A549 (cell line): ENCODE results near the gene FLACC1. TPM values are rescaled to one million over a fixed set of nuclear protein-coding genes. Genes with fewer than 3 reads are reported as not detected.

Source experiments
- ATAC-seq, 2 experiments: fragments of 200-7000 bp in 1 of 2; fragments of >200 bp in 1 of 2; cut with Nextera tagmentation in 1 of 2; cut with Tn5 transposase in 1 of 2; 3 replicates each; pipeline versions ENCODE4 v1.8.0 to v1.9.1; 2018 to 2020; ENCODE audit warnings: mild to moderate bottlenecking in 1 of 2, moderate library complexity in 1 of 2
- CTCF ChIA-PET: fragments of 300-600 bp; sonication (Branson Sonifier 250); formaldehyde crosslinking; extraction: SDS; loops from one replicate; lab custom pipeline; 2021; ENCODE audit warnings: antibody characterized with exemption, inconsistent platforms; lab: Yijun Ruan, JAX
- POLR2A ChIA-PET: fragments of 350-600 bp; formaldehyde crosslinking; extraction: SDS; loops from one replicate; lab custom pipeline; 2021; ENCODE audit warnings: antibody characterized with exemption, inconsistent platforms; lab: Yijun Ruan, JAX
- DNase-seq, 2 experiments: peaks; one replicate each; pipeline versions ENCODE4 v3.0.0 to v3.0.0-alpha.2; 2011 to 2016; ENCODE audit warnings: low read depth in 1 of 2, low spot score in 1 of 2
- FAIRE-seq: peaks from 2 replicates; lab custom pipeline; 2011; peaks lifted over from hg19 to GRCh38; lab: Jason Lieb, UNC
- H3K27ac ChIP-seq, 2 experiments: fragments of >200 bp; sonication (Bioruptor Twin); formaldehyde crosslinking; 3 replicates each; pipeline ENCODE4 v1.5.1; 2016 to 2017
- H3K4me1 ChIP-seq: fragments of >200 bp; sonication (Bioruptor Twin); formaldehyde crosslinking; 3 replicates; pipeline ENCODE4 v1.6.1; 2016
- H3K4me2 ChIP-seq: fragments of >200 bp; sonication (Bioruptor Twin); formaldehyde crosslinking; 3 replicates; pipeline ENCODE4 v1.6.1; 2016
- H3K4me3 ChIP-seq: fragments of >200 bp; sonication (Bioruptor Twin); formaldehyde crosslinking; 3 replicates; pipeline ENCODE4 v1.5.1; 2016
- H3K9me3 ChIP-seq: fragments of >200 bp; sonication (Bioruptor Twin); formaldehyde crosslinking; 3 replicates; pipeline ENCODE4 v1.6.1; 2016
- BHLHE40 ChIP-seq: IDR thresholded peaks from 2 replicates; pipeline ENCODE4 v1.6.1; 2012; ENCODE audit warnings: low read depth, low read length, inconsistent platforms
- CEBPB ChIP-seq, 2 experiments: fragments of >200 bp in 1 of 2; sonication (Bioruptor Twin) in 1 of 2; formaldehyde crosslinking in 1 of 2; IDR thresholded peaks; 2 replicates each; pipeline ENCODE4 v1.6.1; 2012 to 2016
- CHD4 ChIP-seq: fragments of 200-600 bp; sonication (generic); IDR thresholded peaks from 2 replicates; pipeline ENCODE4 v1.6.1; 2016; ENCODE audit warnings: antibody characterized with exemption, mild to moderate bottlenecking, borderline replicate concordance
- EHF ChIP-seq: fragments of 250-450 bp; sonication (Bioruptor Pico); IDR thresholded peaks from 2 replicates; pipeline ENCODE4 v1.5.0; 2020; ENCODE audit warnings: mild to moderate bottlenecking
- EHMT2 ChIP-seq: fragments of 200-600 bp; sonication (generic); IDR thresholded peaks from 2 replicates; pipeline ENCODE4 v1.6.1; 2016; ENCODE audit warnings: antibody characterized with exemption, low read depth, mild to moderate bottlenecking, moderate library complexity
- EP300 ChIP-seq, 2 experiments: fragments of >200 bp; sonication (Bioruptor Twin); formaldehyde crosslinking; IDR thresholded peaks; 2 replicates in 1 of 2; 3 replicates in 1 of 2; pipeline ENCODE4 v1.6.1; 2016 to 2017
- FOXS1 ChIP-seq: fragments of 250-450 bp; sonication (Bioruptor Pico); IDR thresholded peaks from 2 replicates; pipeline ENCODE4 v1.5.0; 2020; ENCODE audit warnings: mild to moderate bottlenecking, moderate library complexity
- HEYL ChIP-seq: fragments of 250-450 bp; sonication (Bioruptor Pico); IDR thresholded peaks from 2 replicates; pipeline ENCODE4 v1.8.0; 2021; ENCODE audit warnings: mild to moderate bottlenecking, moderate library complexity
- HOXA7 ChIP-seq: fragments of 250-450 bp; sonication (Bioruptor Pico); IDR thresholded peaks from 2 replicates; pipeline ENCODE4 v1.5.0; 2020; ENCODE audit warnings: mild to moderate bottlenecking, moderate library complexity
- JUNB ChIP-seq: fragments of >200 bp; sonication (Bioruptor Twin); formaldehyde crosslinking; IDR thresholded peaks from 2 replicates; pipeline ENCODE4 v1.6.1; 2016
- MAZ ChIP-seq: fragments of 150-350 bp; IDR thresholded peaks from 2 replicates; pipeline ENCODE4 v1.6.1; 2014; ENCODE audit warnings: antibody characterized with exemption, low read depth, low read length, borderline replicate concordance
- NR3C1 ChIP-seq: fragments of >200 bp; sonication (Bioruptor Twin); formaldehyde crosslinking; IDR thresholded peaks from 3 replicates; pipeline ENCODE4 v1.6.1; 2017
- POLR2A ChIP-seq: IDR thresholded peaks from 2 replicates; pipeline ENCODE4 v1.6.1; 2012; ENCODE audit warnings: mild to moderate bottlenecking, low read length
- POLR2AphosphoS2 ChIP-seq: conservative IDR thresholded peaks from 2 replicates; pipeline ENCODE4 v1.6.1; 2012; ENCODE audit warnings: low read length, improper control_type of control experiment, inconsistent platforms
- RAD21 ChIP-seq, 2 experiments: fragments of >200 bp in 1 of 2; sonication (Bioruptor Twin) in 1 of 2; formaldehyde crosslinking in 1 of 2; IDR thresholded peaks in 1 of 2; conservative IDR thresholded peaks in 1 of 2; 2 replicates in 1 of 2; 3 replicates in 1 of 2; pipeline ENCODE4 v1.6.1; 2012 to 2018; ENCODE audit warnings: inconsistent platforms in 1 of 2
- RARB ChIP-seq: fragments of 250-450 bp; sonication (Bioruptor Pico); IDR thresholded peaks from 2 replicates; pipeline ENCODE4 v1.8.0; 2021; ENCODE audit warnings: mild to moderate bottlenecking, moderate library complexity
- RCOR1 ChIP-seq: fragments of 150-350 bp; IDR thresholded peaks from 2 replicates; pipeline ENCODE4 v1.6.1; 2014; ENCODE audit warnings: antibody characterized with exemption, low read length, low read depth
- RFX5 ChIP-seq: fragments of 450-650 bp; IDR thresholded peaks from 2 replicates; pipeline ENCODE4 v1.7.1; 2014; ENCODE audit warnings: antibody characterized with exemption, mild to moderate bottlenecking, moderate library complexity
- RNF2 ChIP-seq: fragments of 200-600 bp; sonication (generic); IDR thresholded peaks from 2 replicates; pipeline ENCODE4 v1.6.1; 2016; ENCODE audit warnings: low read depth, mild to moderate bottlenecking, antibody characterized with exemption, moderate library complexity, borderline replicate concordance
- SREBF2 ChIP-seq: fragments of 450-650 bp; IDR thresholded peaks from 2 replicates; pipeline ENCODE4 v1.6.1; 2014; ENCODE audit warnings: mild to moderate bottlenecking, moderate library complexity
- TFCP2L1 ChIP-seq: fragments of 250-450 bp; sonication (Bioruptor Pico); IDR thresholded peaks from 2 replicates; pipeline ENCODE4 v1.5.0; 2021; ENCODE audit warnings: mild to moderate bottlenecking
- TP53 ChIP-seq: fragments of 250-450 bp; sonication (Bioruptor Pico); IDR thresholded peaks from 2 replicates; pipeline ENCODE4 v1.5.0; 2021; ENCODE audit warnings: mild to moderate bottlenecking, moderate library complexity
- ZC3H11A ChIP-seq: fragments of 450-650 bp; IDR thresholded peaks from 2 replicates; pipeline ENCODE4 v1.6.1; 2014; ENCODE audit warnings: antibody characterized with exemption, mild to moderate bottlenecking
- ZFP36 ChIP-seq: fragments of 450-650 bp; IDR thresholded peaks from 2 replicates; pipeline ENCODE4 v1.6.1; 2014; ENCODE audit warnings: borderline replicate concordance; ENCODE audit not compliant: partially characterized antibody
- ZNF302 ChIP-seq: fragments of 250-450 bp; sonication (Bioruptor Pico); IDR thresholded peaks from 2 replicates; pipeline ENCODE4 v1.9.0; 2021; ENCODE audit warnings: inconsistent platforms, mild to moderate bottlenecking, moderate library complexity
- WGBS: methylation state at CpG from one replicate; pipeline ENCODE4 v1.1.6; 2017; ENCODE audit errors: missing lambda C conversion rate; 5-methylcytosine and 5-hydroxymethylcytosine counted together
- polyA plus RNA-seq, 4 experiments: library from polyadenylated mRNA; depleted of rRNA in 3 of 4; stranded (reverse); fragments of >200 nt; fragmentation: RNase III in 1 of 4; extraction: RNeasy Plus Mini Kit Qiagen cat#74134 plus additional on column Dnase treatment in 1 of 4; gene quantifications; 2 replicates in 3 of 4; 3 replicates in 1 of 4; pipeline ENCODE4 v1.2.3, GENCODE V29; 2011 to 2017
- TF ChIP-seq, protein P1 (sequence below): fragments of 250-450 bp; sonication (Bioruptor Pico); IDR thresholded peaks from 2 replicates; pipeline ENCODE4 v1.5.0; 2020; ENCODE audit warnings: low read depth, mild to moderate bottlenecking, moderate library complexity
- TF ChIP-seq, protein P2 (sequence below): IDR thresholded peaks from 2 replicates; pipeline ENCODE4 v1.6.1; 2012; ENCODE audit warnings: low read depth, borderline replicate concordance
- TF ChIP-seq, protein P3 (sequence below): IDR thresholded peaks from 2 replicates; pipeline ENCODE4 v1.6.1; 2012
- TF ChIP-seq, protein P4 (sequence below): fragments of 450-650 bp; IDR thresholded peaks from 2 replicates; pipeline ENCODE4 v1.6.1; 2014; ENCODE audit warnings: antibody characterized with exemption
- TF ChIP-seq, protein P5 (sequence below): fragments of >200 bp; sonication (Bioruptor Twin); formaldehyde crosslinking; IDR thresholded peaks from 3 replicates; pipeline ENCODE4 v1.6.1; 2016
- TF ChIP-seq, protein P6 (sequence below): fragments of >200 bp; sonication (Bioruptor Twin); formaldehyde crosslinking; IDR thresholded peaks from 2 replicates; pipeline ENCODE4 v1.6.1; 2016

Gene FLACC1
- polyA plus RNA-seq, 2 of the 4 experiments (the other 2 are of a cell fraction) = 0.26 to 0.36 TPM

DNA sequence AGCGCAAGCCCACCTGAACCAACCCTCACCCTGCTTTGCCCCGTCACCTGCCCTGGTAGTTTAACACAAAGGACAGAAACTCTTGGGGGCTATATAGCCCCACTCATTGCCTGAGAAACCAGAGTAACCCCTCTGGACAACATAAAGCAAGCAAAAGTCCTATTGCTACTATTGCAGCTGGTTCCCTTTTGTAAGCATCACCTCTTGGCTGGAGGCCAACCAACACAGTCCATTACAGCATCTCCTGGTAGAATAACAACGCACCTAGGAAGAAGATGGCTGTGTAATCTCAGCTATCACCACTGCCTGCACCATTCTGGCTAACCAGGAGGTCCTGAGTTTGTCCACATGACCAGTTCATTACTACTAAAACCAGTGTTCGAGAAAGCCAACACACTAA is 36.4 kb downstream of the FLACC1 start:
- no peak overlapping the region for H3K4me3 ChIP-seq
- H3K27ac ChIP-seq = no peak overlapping the region
- no peak for ATAC-seq
- H3K4me2 ChIP-seq = no peak overlapping the region
- no peaks in the 10 kb centered on the region for H3K4me1 ChIP-seq
- POLR2A ChIA-PET = no interaction called here
- no peak for TF ChIP-seq EHF (CRISPR knock-in tag)
- TF ChIP-seq, protein P1, sequence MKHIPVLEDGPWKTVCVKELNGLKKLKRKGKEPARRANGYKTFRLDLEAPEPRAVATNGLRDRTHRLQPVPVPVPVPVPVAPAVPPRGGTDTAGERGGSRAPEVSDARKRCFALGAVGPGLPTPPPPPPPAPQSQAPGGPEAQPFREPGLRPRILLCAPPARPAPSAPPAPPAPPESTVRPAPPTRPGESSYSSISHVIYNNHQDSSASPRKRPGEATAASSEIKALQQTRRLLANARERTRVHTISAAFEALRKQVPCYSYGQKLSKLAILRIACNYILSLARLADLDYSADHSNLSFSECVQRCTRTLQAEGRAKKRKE (CRISPR knock-in tag) = no peak
- no peak for TF ChIP-seq CEBPB (IDR thresholded peaks at IDR 0.05)
- TF ChIP-seq ZC3H11A = no peak
- no peak for TF ChIP-seq TFCP2L1 (CRISPR knock-in tag)
- no peak for TF ChIP-seq TP53 (CRISPR knock-in tag)
- no peak for TF ChIP-seq EHMT2
- no peak for TF ChIP-seq JUNB
- TF ChIP-seq, protein P2, sequence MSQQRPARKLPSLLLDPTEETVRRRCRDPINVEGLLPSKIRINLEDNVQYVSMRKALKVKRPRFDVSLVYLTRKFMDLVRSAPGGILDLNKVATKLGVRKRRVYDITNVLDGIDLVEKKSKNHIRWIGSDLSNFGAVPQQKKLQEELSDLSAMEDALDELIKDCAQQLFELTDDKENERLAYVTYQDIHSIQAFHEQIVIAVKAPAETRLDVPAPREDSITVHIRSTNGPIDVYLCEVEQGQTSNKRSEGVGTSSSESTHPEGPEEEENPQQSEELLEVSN = no peak
- TF ChIP-seq POLR2A = no peak
- TF ChIP-seq RAD21 (conservative IDR thresholded peaks at IDR 0.05 in 1 of 2, IDR thresholded peaks at IDR 0.05 in 1 of 2) = no peak
- TF ChIP-seq, protein P3, sequence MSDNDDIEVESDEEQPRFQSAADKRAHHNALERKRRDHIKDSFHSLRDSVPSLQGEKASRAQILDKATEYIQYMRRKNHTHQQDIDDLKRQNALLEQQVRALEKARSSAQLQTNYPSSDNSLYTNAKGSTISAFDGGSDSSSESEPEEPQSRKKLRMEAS = no peak
- no peak for TF ChIP-seq RARB (CRISPR knock-in tag)
- no peak for TF ChIP-seq FOXS1 (CRISPR knock-in tag)
- TF ChIP-seq SREBF2 = no peak
- TF ChIP-seq, protein P4, sequence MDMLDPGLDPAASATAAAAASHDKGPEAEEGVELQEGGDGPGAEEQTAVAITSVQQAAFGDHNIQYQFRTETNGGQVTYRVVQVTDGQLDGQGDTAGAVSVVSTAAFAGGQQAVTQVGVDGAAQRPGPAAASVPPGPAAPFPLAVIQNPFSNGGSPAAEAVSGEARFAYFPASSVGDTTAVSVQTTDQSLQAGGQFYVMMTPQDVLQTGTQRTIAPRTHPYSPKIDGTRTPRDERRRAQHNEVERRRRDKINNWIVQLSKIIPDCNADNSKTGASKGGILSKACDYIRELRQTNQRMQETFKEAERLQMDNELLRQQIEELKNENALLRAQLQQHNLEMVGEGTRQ = no peak
- no peak for TF ChIP-seq RNF2
- no peak for TF ChIP-seq POLR2AphosphoS2
- DNase-seq = no peak
- CTCF ChIA-PET = no interaction called here
- 43% methylated on average over 4 of the region's 4 CpGs for WGBS
- FAIRE-seq = no peak
- H3K9me3 ChIP-seq = peaks cover 13% of the 10 kb centered on the region; the same call in 2 of the 3 replicates

DNA sequence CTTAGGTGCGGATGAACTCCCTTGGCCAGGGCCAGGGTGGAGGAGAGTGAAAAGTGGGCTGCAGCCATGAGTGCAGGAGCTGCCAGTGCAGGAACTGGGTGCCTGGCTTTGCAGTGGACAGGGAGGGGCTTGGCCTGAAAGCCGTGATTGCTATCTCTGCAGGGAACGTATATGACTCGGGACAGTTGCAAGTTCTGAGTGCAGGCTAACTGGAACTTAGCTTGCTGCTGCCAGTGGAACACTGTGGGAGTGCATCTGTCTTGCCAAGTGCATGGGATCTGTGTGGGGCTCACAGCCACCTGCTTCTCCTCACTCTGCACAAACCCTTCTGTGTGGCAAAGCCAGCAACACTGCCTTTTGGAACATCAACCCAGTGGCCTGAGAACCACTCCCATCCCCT is 36.9 kb downstream of the FLACC1 start:
- DNase-seq = no peak
- POLR2A ChIA-PET = no interaction called here
- Histone ChIP-seq H3K4me2 (no peak overlapping the region), H3K9me3 (peaks cover 13% of the 10 kb centered on the region; the same call in 2 of the 3 replicates), H3K4me1 (no peaks in the 10 kb centered on the region), H3K4me3 (no peak overlapping the region), H3K27ac (no peak overlapping the region)
- TF ChIP-seq, protein P5, sequence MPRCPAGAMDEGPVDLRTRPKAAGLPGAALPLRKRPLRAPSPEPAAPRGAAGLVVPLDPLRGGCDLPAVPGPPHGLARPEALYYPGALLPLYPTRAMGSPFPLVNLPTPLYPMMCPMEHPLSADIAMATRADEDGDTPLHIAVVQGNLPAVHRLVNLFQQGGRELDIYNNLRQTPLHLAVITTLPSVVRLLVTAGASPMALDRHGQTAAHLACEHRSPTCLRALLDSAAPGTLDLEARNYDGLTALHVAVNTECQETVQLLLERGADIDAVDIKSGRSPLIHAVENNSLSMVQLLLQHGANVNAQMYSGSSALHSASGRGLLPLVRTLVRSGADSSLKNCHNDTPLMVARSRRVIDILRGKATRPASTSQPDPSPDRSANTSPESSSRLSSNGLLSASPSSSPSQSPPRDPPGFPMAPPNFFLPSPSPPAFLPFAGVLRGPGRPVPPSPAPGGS = no peak
- no peak for TF ChIP-seq EP300 (IDR thresholded peaks at IDR 0.05)
- TF ChIP-seq, protein P2 = no peak
- CTCF ChIA-PET = no interaction called here
- no peak for FAIRE-seq
- WGBS = 48% methylated on average over 4 of the region's 4 CpGs
- ATAC-seq = peak; percentile 24 to 36; a peak in 4 of 6 replicates

DNA sequence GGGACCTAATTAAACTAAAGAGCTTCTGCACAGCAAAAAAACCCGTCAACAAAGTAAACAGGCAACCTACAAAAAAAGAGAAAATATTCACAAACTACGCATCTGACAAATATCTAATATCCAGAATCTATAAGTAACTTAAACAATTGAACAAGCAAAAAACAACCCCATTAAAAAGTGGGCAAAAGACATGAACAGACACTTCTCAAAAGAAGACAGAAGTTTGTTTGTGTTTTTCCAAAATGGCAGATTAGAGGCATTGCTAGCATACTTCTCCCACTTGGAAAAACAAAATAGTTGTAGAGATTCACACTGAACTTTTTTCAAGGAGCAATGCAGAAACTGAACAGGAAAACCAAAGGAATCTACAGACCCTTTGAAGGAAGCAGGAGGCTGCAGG is 37.6 kb downstream of the FLACC1 start:
- 2% methylated on average over 2 of the region's 2 CpGs for WGBS
- no peak overlapping the region for H3K27ac ChIP-seq
- H3K9me3 ChIP-seq = peaks cover 13% of the 10 kb centered on the region; the same call in 2 of the 3 replicates
- ATAC-seq = no peak
- FAIRE-seq = no peak
- ChIA-PET POLR2A (no interaction called here), CTCF (no interaction called here)
- no peak overlapping the region for H3K4me3 ChIP-seq
- H3K4me1 ChIP-seq = no peaks in the 10 kb centered on the region
- H3K4me2 ChIP-seq = no peak overlapping the region
- no peak for DNase-seq
- no peak for TF ChIP-seq POLR2AphosphoS2
- no peak for TF ChIP-seq NR3C1
- TF ChIP-seq MAZ = no peak
- no peak for TF ChIP-seq EHF (CRISPR knock-in tag)
- TF ChIP-seq HOXA7 (CRISPR knock-in tag) = no peak
- no peak for TF ChIP-seq HEYL (CRISPR knock-in tag)
- TF ChIP-seq BHLHE40 = no peak
- TF ChIP-seq JUNB = no peak
- no peak for TF ChIP-seq CHD4
- no peak for TF ChIP-seq ZFP36
- no peak for TF ChIP-seq RARB (CRISPR knock-in tag)
- no peak for TF ChIP-seq EP300 (IDR thresholded peaks at IDR 0.05)
- no peak for TF ChIP-seq RFX5
- no peak for TF ChIP-seq RAD21 (conservative IDR thresholded peaks at IDR 0.05 in 1 of 2, IDR thresholded peaks at IDR 0.05 in 1 of 2)
- no peak for TF ChIP-seq CEBPB (IDR thresholded peaks at IDR 0.05)
- TF ChIP-seq, protein P6, sequence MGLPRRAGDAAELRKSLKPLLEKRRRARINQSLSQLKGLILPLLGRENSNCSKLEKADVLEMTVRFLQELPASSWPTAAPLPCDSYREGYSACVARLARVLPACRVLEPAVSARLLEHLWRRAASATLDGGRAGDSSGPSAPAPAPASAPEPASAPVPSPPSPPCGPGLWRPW = no peak
- TF ChIP-seq RCOR1 = no peak
- TF ChIP-seq ZNF302 = no peak
